NCI-H82 treated with DMSO at 0.1 percent for 48 hours (cell line): ENCODE results near the gene MBP.

Experiments used
- DNase-seq: peaks from one replicate; lab custom pipeline; 2025; ENCODE audit not compliant: unreplicated experiment; lab: John Stamatoyannopoulos, UW

The MBP gene

GRCh38 chr18:77069931-77070330 is 62.7 kb downstream of the MBP start:
- no peak for DNase-seq

- DNase-seq: no peak
Measured at GRCh38 chr18:77069482-77069881, 63.1 kb downstream of the MBP start.

- no peak for DNase-seq
Measured at GRCh38 chr18:77068321-77069312, 64.0 kb downstream of the MBP start.

GRCh38 chr18:77067291-77068061 is 65.1 kb downstream of the MBP start:
- DNase-seq: no peak

GRCh38 chr18:77066689-77067088 is 65.9 kb downstream of the MBP start:
- no peak for DNase-seq

- no peak for DNase-seq
Measured at GRCh38 chr18:77066101-77066500, 66.5 kb downstream of the MBP start.

- DNase-seq: no peak
Measured at GRCh38 chr18:77065221-77065981, 67.2 kb downstream of the MBP start.

- DNase-seq: no peak
Measured at GRCh38 chr18:77063260-77063659, 69.3 kb downstream of the MBP start.

GRCh38 chr18:77062518-77063003 is 70.0 kb downstream of the MBP start:
- DNase-seq: no peak

GRCh38 chr18:77061946-77062517 is 70.6 kb downstream of the MBP start:
- no peak for DNase-seq

GRCh38 chr18:77061281-77061945 is 71.2 kb downstream of the MBP start:
- DNase-seq: no peak

- DNase-seq: no peak
Measured at GRCh38 chr18:77060151-77060550, 72.4 kb downstream of the MBP start.

GRCh38 chr18:77059294-77059916 is 73.2 kb downstream of the MBP start:
- no peak for DNase-seq

GRCh38 chr18:77058290-77058835 is 74.2 kb downstream of the MBP start:
- DNase-seq: no peak

- no peak for DNase-seq
Measured at GRCh38 chr18:77057006-77057395, 75.6 kb downstream of the MBP start.

GRCh38 chr18:77056344-77057005 is 76.1 kb downstream of the MBP start:
- DNase-seq: no peak

GRCh38 chr18:77055429-77056300 is 76.9 kb downstream of the MBP start:
- DNase-seq: no peak
